ENCODE data around the gene NOTCH1. TPM values are rescaled to one million over a fixed set of nuclear protein-coding genes. Genes with fewer than 3 reads are reported as not detected.

The NOTCH1 gene
- polyA plus RNA-seq, 3 donors from 2014 or later, result 0.98 to 22.8 (median 4.3) TPM

DNA sequence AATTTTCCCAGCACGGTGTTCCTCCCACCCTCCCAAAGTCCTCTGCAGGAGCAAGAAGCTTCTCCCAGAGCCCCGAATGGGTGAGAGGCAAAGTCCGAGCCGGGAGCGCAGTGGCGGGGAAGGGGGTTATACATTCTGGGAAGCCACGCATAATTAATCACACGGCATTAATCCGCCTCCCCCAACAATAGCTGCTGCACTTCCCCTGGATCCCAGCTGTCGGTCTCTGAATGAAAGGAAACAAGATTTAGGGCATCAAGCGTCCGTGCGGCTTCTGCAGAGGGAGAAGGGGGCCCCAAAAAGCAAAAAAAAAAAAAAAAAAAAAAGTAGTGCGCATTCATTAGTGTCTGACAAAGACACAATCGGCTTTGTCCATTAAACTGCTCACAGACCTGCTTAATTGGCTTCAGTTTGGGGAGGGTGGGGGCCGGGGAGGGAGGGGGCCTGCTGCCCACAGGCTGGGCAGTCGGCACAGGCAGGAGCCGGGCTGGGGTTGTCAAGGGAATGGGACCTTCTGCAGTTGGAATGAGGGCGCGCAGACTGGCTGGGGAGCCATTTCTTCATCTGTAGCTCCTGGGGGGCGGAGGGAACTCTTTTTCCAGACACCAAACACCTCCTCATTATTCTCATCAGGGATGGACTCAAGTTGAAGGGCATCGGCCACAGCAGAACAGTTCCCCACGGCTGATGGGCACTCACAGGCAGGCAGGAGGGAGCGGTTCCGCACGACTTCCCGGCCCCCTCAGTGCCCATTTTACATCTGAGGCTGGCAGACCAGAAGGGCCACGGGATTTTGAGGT is 3.4 kb downstream of the NOTCH1 start:
- DNase-seq, result no peak
- peaks cover 14 to 15% (median 15%) of the 10 kb centered on the region in 3 donors for H3K27me3 Mint-ChIP-seq (ENCODE audit: low read depth in 3 of 3)
- peaks cover 0 to 5% (median under 1%) of the 10 kb centered on the region in 3 donors for H3K36me3 Mint-ChIP-seq
- H3K27ac Mint-ChIP-seq, result peak overlapping the region; percentile 35 to 78 (median 60)
- H3K4me1 Mint-ChIP-seq, result peaks cover 70% of the 10 kb centered on the region in 2 donors
- H3K4me3 Mint-ChIP-seq, result peak overlapping the region; percentile 88 to 92 (median 90)
- no peaks in the 10 kb centered on the region for H3K9me3 Mint-ChIP-seq

DNA sequence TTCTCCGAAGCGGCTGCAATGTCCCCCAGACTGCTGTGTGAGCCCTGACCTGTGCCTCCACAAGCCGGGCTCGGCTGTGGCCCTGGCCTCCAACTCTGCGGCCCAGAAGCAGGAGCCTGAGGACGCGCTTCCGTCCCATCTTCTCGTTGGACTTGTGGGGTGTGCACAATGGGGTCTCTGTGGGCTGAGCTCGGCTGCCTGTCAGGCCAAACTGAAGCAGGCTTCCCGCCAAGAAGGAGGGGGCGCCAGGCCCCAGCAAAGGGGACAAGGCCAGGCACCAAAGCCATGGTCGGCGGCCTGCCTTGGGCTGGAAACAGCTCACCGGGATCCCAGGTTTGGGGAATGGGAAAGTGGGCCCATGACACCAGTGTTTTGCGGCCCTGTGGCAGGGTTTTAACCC is 4.1 kb downstream of the NOTCH1 start:
- no peak for DNase-seq
- Mint-ChIP-seq H3K4me1 (peaks cover 71 to 73% of the 10 kb centered on the region in 2 donors), H3K9me3 (no peaks in the 10 kb centered on the region), H3K36me3 (peaks cover 0 to 9% (median 4%) of the 10 kb centered on the region in 3 donors), H3K4me3 (peak overlapping the region in 2 of 5 donors; percentile 13 to 65), H3K27ac (peak overlapping the region in 2 of 6 donors; percentile 49 to 64), H3K27me3 (ENCODE audit: low read depth in 3 of 3) (peaks cover 13 to 16% (median 14%) of the 10 kb centered on the region in 3 donors)

DNA sequence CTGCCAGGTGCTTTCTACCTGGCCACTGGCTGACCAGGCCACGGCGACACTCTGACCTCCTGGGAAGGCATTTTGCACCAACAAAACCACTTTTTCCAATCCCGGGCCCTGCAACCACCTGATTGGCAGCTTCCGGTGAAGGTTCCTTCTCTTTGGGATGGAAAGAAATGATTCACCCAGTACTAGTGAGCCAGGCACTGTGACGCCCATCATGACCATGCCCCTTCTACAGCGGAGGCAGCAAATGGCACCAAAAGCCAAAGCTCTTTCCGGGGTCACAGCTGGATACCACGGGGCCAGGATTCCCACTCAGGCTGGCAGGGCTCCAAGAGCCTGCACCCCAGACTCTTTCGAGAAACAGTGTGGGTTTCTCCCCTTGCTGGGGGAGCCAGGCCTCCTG is 4.7 kb downstream of the NOTCH1 start:
- peak overlapping the region; percentile 45 to 100 (median 99) for H3K27ac Mint-ChIP-seq
- peaks cover 69 to 74% of the 10 kb centered on the region in 2 donors for H3K4me1 Mint-ChIP-seq
- peaks cover 0 to 9% (median 4%) of the 10 kb centered on the region in 3 donors for H3K36me3 Mint-ChIP-seq
- no peak for DNase-seq
- peaks cover 12 to 16% (median 14%) of the 10 kb centered on the region in 3 donors for H3K27me3 Mint-ChIP-seq (ENCODE audit: low read depth in 3 of 3)
- H3K4me3 Mint-ChIP-seq, result peak overlapping the region; percentile 35 to 95 (median 65)
- no peaks in the 10 kb centered on the region for H3K9me3 Mint-ChIP-seq

DNA sequence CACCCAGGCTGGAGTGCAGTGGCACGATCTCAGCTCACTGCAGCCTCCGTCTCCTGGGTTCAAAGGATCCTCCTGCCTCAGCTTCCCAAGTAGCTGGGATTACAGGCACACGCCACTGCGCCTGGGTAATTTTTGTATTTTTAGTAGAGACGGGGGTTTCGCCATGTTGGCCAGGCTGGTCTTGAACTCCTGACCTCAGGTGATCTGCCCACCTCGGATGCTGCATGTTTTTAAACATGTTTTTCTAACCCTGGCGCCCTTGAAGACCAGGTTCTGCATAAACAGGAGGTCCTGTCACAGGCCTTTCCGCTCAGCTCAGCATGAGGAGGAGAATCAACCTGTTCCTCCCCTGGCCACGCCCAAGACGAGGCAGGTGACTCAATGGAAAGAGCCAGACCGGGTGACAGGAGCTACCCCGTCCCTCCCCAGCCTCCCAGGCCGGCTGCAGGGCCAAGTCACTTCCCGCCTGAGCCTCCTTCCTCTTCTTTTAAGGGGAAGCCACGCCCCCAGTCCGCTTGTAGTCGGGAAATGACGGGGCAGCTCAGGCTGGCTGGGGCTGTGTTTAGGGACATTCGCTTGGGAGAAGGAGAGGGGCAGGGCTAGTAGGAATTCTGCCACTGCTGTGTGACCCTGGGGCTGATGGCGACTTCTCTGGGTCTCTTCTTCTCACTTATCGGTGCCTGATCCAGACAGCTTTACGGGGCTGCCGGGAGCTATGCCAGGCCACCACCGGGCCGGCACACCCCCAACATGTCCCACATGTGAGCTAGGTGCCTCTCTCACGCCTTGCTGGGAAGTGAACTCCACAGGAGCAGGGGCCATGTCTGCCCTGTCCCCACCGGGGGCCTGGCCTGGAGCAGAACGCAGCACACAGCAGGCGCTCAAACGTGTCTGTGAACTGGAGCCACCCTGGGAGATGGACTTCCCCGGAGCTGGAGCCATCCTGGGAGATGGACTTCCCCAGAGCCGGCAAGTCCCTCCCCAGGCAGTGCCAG is 6.1 kb downstream of the NOTCH1 start:
- peaks cover 0 to 9% (median 4%) of the 10 kb centered on the region in 3 donors for H3K36me3 Mint-ChIP-seq
- no peaks in the 10 kb centered on the region for H3K9me3 Mint-ChIP-seq
- peak; percentile 58 to 68 (median 64) for DNase-seq
- peak overlapping the region; percentile 94 to 100 (median 100) for H3K27ac Mint-ChIP-seq
- peaks cover 69 to 79% of the 10 kb centered on the region in 2 donors for H3K4me1 Mint-ChIP-seq
- H3K27me3 Mint-ChIP-seq (ENCODE audit: low read depth in 3 of 3), result peaks cover 12 to 14% (median 14%) of the 10 kb centered on the region in 3 donors
- peak overlapping the region; percentile 85 to 99 (median 91) for H3K4me3 Mint-ChIP-seq

DNA sequence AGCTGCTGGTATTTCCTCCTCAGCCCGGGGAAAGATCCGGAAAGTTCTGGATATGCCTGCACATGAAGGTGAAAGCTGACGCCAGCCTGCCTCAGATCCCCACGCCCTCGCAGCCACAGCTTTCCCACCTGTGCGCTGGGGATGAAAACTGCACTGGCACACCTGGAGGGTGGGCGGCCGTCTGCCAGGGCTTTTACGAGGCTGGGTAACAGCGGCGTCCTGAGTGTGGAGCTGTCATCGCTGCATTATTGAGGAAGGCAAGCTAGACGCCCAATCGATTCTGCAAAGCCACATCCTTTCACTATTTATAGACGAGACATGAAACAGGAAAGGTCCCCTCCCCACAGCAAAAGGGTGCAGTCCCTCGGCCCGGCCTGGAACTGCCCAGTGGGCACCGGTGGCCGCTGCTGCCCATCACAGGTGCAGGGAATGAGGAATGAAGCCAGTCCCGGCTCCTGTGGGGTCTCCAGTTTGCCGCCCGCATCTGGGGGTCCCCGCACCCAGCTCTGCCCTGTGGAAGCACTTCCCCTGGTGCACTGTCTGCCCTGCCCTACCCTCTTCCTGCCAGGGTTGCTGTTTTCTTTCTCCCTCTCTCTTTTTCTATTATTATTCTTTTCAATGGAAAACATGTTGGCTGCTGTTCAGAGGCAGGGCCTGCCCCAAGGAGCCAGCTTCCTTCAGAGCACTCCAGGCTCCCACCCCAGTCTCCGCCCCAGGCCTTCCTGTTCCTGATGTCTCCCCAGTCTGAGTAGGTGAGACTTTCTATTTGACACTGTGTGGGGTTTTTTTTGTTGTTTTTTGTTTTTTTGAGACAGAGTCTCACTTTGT is 7.0 kb downstream of the NOTCH1 start:
- peak overlapping the region; percentile 94 to 100 (median 100) for H3K27ac Mint-ChIP-seq
- no peaks in the 10 kb centered on the region for H3K9me3 Mint-ChIP-seq
- H3K27me3 Mint-ChIP-seq (ENCODE audit: low read depth in 3 of 3), result peaks cover 12 to 19% (median 14%) of the 10 kb centered on the region in 3 donors
- H3K4me1 Mint-ChIP-seq, result peaks cover 72 to 79% of the 10 kb centered on the region in 2 donors
- peak; percentile 74 to 79 (median 77) for DNase-seq
- H3K36me3 Mint-ChIP-seq, result peaks cover 0 to 9% (median 4%) of the 10 kb centered on the region in 3 donors
- peak overlapping the region; percentile 85 to 99 (median 91) for H3K4me3 Mint-ChIP-seq

DNA sequence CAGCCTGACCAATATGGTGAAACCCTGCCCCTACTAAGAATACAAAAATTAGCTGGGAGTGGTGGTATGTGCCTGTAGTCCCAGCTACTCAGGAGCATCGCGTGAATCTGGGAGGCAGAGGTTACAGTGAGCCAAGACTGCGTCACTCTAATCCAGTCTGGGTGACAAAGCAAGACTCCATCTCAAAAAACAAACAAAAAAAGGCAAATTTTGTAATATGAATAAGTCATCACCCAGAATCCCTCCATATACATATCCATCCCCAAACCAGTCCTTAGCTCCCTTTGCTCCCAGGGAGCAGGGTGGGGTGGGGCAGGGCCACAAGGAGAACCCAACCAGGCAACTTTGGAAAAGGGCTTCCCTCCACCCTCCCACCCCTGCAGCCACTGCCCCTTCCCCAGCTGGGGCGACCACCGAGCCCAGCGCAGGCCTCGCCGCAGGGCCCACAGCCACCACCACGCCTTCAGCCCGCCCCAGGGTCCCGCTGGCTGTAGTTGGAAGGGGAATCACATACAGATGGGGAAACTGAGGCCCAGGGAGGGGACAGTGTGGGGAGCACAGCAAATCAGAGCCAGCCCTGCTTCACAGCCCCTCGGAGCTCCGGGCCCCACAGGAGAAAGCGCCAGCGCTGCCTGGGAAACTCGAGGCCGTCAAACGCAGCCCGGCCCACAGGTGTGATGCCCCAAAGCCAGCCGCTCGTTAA is 7.8 kb downstream of the NOTCH1 start:
- DNase-seq, result no peak
- Mint-ChIP-seq H3K9me3 (no peaks in the 10 kb centered on the region), H3K27ac (peak overlapping the region; percentile 94 to 100 (median 100)), H3K4me1 (peaks cover 72 to 80% of the 10 kb centered on the region in 2 donors), H3K27me3 (ENCODE audit: low read depth in 3 of 3) (peaks cover 9 to 26% (median 18%) of the 10 kb centered on the region in 3 donors), H3K36me3 (peaks cover 0 to 6% (median 4%) of the 10 kb centered on the region in 3 donors), H3K4me3 (peak overlapping the region; percentile 85 to 99 (median 91))

DNA sequence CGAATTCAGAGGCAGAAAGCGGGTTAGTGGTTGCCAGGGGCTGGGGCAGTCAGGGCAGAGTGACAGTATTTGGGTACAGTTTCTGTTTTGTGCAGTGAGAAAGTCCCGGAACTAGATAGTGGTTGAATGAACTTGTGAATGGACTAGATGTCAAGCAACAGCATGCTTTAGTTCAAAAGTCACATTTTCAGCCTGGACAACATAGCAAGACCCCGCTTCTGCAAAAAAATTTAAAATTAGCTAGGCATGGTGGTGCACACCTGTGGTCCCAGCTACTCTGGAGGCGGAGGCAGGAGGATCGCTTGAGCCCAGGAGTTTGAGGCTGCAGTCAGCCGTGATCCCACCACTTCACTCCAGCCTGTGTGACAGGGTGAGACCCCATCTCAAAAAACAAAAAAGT is 8.4 kb downstream of the NOTCH1 start:
- DNase-seq, result peak in 2 of 3 donors; percentile 49 to 52
- Mint-ChIP-seq H3K9me3 (no peaks in the 10 kb centered on the region), H3K27me3 (ENCODE audit: low read depth in 3 of 3) (peaks cover 9 to 26% (median 18%) of the 10 kb centered on the region in 3 donors), H3K4me3 (peak overlapping the region; percentile 60 to 99 (median 75)), H3K4me1 (peaks cover 73 to 80% of the 10 kb centered on the region in 2 donors), H3K27ac (peak overlapping the region; percentile 47 to 99 (median 91)), H3K36me3 (peaks cover 0 to 4% (median 4%) of the 10 kb centered on the region in 3 donors)

DNA sequence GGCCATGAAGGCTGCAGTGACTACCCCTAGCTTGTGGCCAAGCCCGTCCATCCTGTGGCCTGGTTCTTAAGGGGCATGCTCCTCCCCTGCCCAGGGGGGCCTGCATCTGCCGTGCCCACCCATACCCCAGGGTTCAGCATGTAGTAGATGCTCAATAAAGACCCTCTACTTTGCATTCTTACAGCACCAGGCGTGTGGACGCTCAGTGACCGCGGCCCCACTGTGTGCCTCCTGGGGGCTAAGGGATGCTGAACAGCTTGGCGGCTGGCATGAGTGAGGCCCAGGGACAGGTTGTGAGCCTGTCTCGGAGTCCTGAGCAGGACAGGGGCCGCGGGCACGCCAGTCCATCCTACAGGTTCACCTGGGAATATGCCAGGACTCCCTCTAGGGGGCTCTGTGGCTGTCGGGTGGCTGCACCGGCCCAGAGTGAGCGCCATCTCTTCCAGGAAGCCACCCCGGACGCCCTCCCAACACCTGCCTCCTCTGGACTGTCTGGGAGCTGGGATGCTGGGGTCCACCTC is 9.1 kb downstream of the NOTCH1 start:
- DNase-seq, result no peak
- Mint-ChIP-seq H3K4me1 (peaks cover 76 to 81% of the 10 kb centered on the region in 2 donors), H3K27me3 (ENCODE audit: low read depth in 3 of 3) (peaks cover 9 to 28% (median 16%) of the 10 kb centered on the region in 3 donors), H3K27ac (peak overlapping the region; percentile 47 to 99 (median 91)), H3K36me3 (peaks cover 0 to 4% (median 4%) of the 10 kb centered on the region in 3 donors), H3K4me3 (peak overlapping the region; percentile 60 to 99 (median 75)), H3K9me3 (no peaks in the 10 kb centered on the region)

DNA sequence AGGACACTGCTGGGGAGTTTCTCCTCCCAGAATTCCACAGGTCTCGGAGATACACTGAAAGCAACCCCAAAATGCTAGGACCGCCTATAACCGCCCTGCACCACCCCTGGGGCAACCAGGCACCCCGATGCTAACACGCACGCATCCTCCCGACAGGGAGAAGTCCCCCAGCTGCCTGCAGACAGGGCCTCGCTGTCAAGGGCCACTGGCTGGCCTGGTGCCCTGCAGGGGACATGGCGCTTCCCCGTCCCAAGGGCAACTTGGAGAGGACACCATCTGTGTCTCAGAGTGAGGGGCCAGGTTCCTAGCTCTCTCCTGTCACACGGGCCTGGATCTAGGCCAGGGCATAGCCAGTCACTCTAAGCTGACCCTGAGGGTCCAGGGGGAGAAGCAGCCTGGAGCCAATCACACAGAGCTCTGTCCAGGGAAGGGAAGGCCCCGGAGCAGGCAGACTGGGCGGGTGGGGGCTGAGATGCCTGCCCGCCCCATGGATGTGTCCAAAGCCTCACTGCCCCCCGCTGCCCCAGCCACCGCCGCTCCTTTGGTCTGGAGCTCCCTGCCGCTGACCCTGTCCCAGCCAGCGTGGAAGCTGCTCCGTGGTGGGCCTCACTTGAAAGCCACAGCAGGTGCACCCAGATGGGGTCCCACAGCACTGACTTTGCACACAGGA is 9.7 kb downstream of the NOTCH1 start:
- Mint-ChIP-seq H3K36me3 (peaks cover 0 to 4% (median 4%) of the 10 kb centered on the region in 3 donors), H3K4me3 (peak overlapping the region in 1 of 5 donors; percentile 26), H3K4me1 (peaks cover 71 to 83% of the 10 kb centered on the region in 2 donors), H3K27me3 (ENCODE audit: low read depth in 3 of 3) (peaks cover 9 to 29% (median 16%) of the 10 kb centered on the region in 3 donors), H3K27ac (no peak overlapping the region), H3K9me3 (no peaks in the 10 kb centered on the region)
- no peak for DNase-seq

DNA sequence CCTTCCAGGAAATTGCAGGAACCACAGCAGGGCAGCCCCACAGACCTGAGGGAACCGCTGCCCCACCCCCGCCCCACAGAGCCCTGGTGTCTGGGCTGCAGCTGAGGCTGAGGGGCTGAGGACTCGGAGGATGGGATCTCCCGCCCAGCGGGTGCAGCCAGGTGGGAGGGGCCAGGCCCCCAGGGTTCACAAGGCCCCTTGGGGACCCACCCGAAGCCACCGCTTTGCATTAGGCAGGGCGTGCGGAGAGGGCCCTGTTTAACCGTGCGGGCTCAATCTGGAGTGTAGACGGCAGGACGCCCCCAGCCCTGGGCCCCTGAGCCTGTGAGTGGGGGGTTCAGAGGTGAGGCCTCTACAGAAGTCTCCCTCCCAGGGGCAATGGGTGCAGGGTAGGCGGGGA is 10.8 kb downstream of the NOTCH1 start:
- H3K36me3 Mint-ChIP-seq, result peaks cover 0 to 4% (median 4%) of the 10 kb centered on the region in 3 donors
- H3K4me3 Mint-ChIP-seq, result peak overlapping the region in 1 of 5 donors; percentile 26
- H3K27ac Mint-ChIP-seq, result peak overlapping the region in 1 of 6 donors; percentile 32
- no peaks in the 10 kb centered on the region for H3K9me3 Mint-ChIP-seq
- peaks cover 5 to 30% (median 13%) of the 10 kb centered on the region in 3 donors for H3K27me3 Mint-ChIP-seq (ENCODE audit: low read depth in 3 of 3)
- no peak for DNase-seq
- peaks cover 71 to 83% of the 10 kb centered on the region in 2 donors for H3K4me1 Mint-ChIP-seq

DNA sequence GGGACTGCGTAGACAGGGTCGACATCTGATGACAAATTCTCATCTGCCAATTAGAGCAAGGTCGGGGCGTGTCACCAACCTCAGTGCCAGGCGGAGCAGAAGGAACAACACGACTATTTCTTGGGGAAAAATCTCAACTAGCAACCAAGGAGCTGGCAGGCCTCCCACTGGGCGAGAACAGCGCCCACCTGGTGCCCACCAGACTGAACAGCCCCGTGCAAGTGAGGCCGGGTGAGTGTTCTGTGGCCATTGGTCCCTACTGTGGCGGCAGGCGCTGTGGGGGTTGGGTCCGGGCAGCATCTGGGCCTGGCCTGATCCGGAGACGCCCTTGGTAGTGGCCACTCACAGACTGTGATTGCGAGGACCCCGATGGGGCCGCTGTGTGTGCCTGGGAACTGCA is 11.5 kb downstream of the NOTCH1 start:
- Mint-ChIP-seq H3K9me3 (no peaks in the 10 kb centered on the region), H3K36me3 (peaks cover 0 to 4% (median 4%) of the 10 kb centered on the region in 3 donors), H3K27ac (peak overlapping the region; percentile 88 to 96 (median 92)), H3K27me3 (ENCODE audit: low read depth in 3 of 3) (peaks cover 5 to 27% (median 8%) of the 10 kb centered on the region in 3 donors), H3K4me3 (peak overlapping the region; percentile 59 to 83 (median 78)), H3K4me1 (peaks cover 65 to 81% of the 10 kb centered on the region in 2 donors)
- DNase-seq, result no peak
